HepG2 (cell line): Measurements from ENCODE around the gene AFF2. TPM values are rescaled to one million over a fixed set of nuclear protein-coding genes. Genes with fewer than 3 reads are reported as not detected.

Experiments
- ATAC-seq: fragments of 200-7000 bp; cut with Tn5 transposase; 3 replicates; pipeline ENCODE4 v1.9.1; 2020; ENCODE audit warnings: mild to moderate bottlenecking, moderate library complexity
- BruUV-seq: library from RNA; stranded (reverse); fragments of 400-500 nt; replicated peaks from 2 replicates; lab custom pipeline; 2021; lab: Mats Ljungman, UMichigan
- CTCF ChIA-PET: fragments of 300-600 bp; formaldehyde crosslinking; extraction: SDS; loops from one replicate; lab custom pipeline; 2021; ENCODE audit warnings: low total read pairs, inconsistent platforms, low intra/inter-chr PET ratio; lab: Yijun Ruan, JAX
- POLR2A ChIA-PET: fragments of 350-600 bp; sonication (Branson Sonifier 250); formaldehyde crosslinking; loops from one replicate; lab custom pipeline; 2020; ENCODE audit warnings: antibody characterized with exemption, inconsistent platforms; lab: Yijun Ruan, JAX
- DNase-seq: peaks from one replicate; pipeline ENCODE4 v3.0.0-alpha.2; 2015; ENCODE audit warnings: low spot score
- FAIRE-seq: peaks from 3 replicates; lab custom pipeline; 2011; peaks lifted over from hg19 to GRCh38; lab: Jason Lieb, UNC
- H2AFZ ChIP-seq: one replicate; pipeline ENCODE4 v1.6.1; 2011; ENCODE audit warnings: low read length, inconsistent platforms
- H3K27ac ChIP-seq: fragments of 300-600 bp; 3 replicates; pipeline ENCODE4 v1.8.0; 2011; ENCODE audit warnings: mixed run types, mild to moderate bottlenecking, mixed read lengths, low read length, inconsistent platforms; ENCODE audit not compliant: insufficient read depth; ENCODE audit errors: extremely low read length
- H3K27me3 ChIP-seq, 2 experiments: fragments of 200-600 bp in 1 of 2; 2 replicates in 1 of 2; 3 replicates in 1 of 2; pipeline versions ENCODE4 v1.6.0 to v1.8.0; 2011; ENCODE audit warnings: low read length in 2 of 2, mild to moderate bottlenecking in 2 of 2, moderate library complexity in 2 of 2, inconsistent platforms in 1 of 2; ENCODE audit not compliant: insufficient read depth in 2 of 2, control insufficient read depth in 1 of 2
- H3K36me3 ChIP-seq, 2 experiments: fragments of 200-600 bp in 1 of 2; replicated peaks in 1 of 2; 2 replicates in 1 of 2; 3 replicates in 1 of 2; pipeline versions ENCODE4 v1.5.1 to v1.8.0; 2011; ENCODE audit warnings: low read length in 2 of 2, inconsistent platforms in 1 of 2; ENCODE audit not compliant: insufficient read depth in 2 of 2, control insufficient read depth in 1 of 2
- H3K4me1 ChIP-seq: 2 replicates; pipeline ENCODE4 v1.5.1; 2012; ENCODE audit warnings: low read length, inconsistent platforms; ENCODE audit not compliant: insufficient read depth
- H3K4me2 ChIP-seq: 2 replicates; pipeline ENCODE4 v1.6.0; 2011; ENCODE audit warnings: low read depth, low read length, inconsistent platforms
- H3K4me3 ChIP-seq, 3 experiments: fragments of 200-600 bp in 1 of 3; sonication (generic), shearing (Covaris generic) in 1 of 3; replicated peaks in 1 of 3; 2 replicates each; pipeline ENCODE4 v1.5.1; 2011 to 2016; ENCODE audit warnings: low read length in 3 of 3, inconsistent platforms in 2 of 3, low read depth in 2 of 3, mild to moderate bottlenecking in 2 of 3, control low read depth in 1 of 3, mixed read lengths in 1 of 3; ENCODE audit not compliant: insufficient read depth in 1 of 3
- H3K79me2 ChIP-seq: one replicate; pipeline ENCODE4 v1.6.1; 2011; ENCODE audit warnings: low read length, inconsistent platforms; ENCODE audit not compliant: insufficient read depth
- H3K9ac ChIP-seq: 2 replicates; pipeline ENCODE4 v1.6.0; 2011; ENCODE audit warnings: mild to moderate bottlenecking, low read depth, low read length, inconsistent platforms; ENCODE audit not compliant: insufficient read depth
- H3K9me3 ChIP-seq: 2 replicates; pipeline ENCODE4 v1.5.1; 2012; ENCODE audit warnings: mild to moderate bottlenecking, low read length
- H4K20me1 ChIP-seq: 2 replicates; pipeline ENCODE4 v1.6.0; 2011; ENCODE audit warnings: inconsistent platforms, mild to moderate bottlenecking, low read length, moderate library complexity; ENCODE audit not compliant: insufficient read depth
- AKAP8 ChIP-seq: sonication (generic); formaldehyde crosslinking; IDR thresholded peaks from 2 replicates; pipeline ENCODE4 v1.5.1; 2020; ENCODE audit warnings: mild to moderate bottlenecking, missing genetic modification reagents
- EEA1 ChIP-seq: sonication (generic); formaldehyde crosslinking; IDR thresholded peaks from 2 replicates; pipeline ENCODE4 v1.5.1; 2020; ENCODE audit warnings: mild to moderate bottlenecking, missing genetic modification reagents, borderline replicate concordance
- ERF ChIP-seq: IDR thresholded peaks from 2 replicates; pipeline ENCODE4 v1.6.1; 2018; ENCODE audit warnings: missing biosample characterization, missing genetic modification reagents
- HMGA1 ChIP-seq: sonication (generic); formaldehyde crosslinking; conservative IDR thresholded peaks from 2 replicates; pipeline ENCODE4 v1.4.0; 2020; ENCODE audit warnings: missing genetic modification reagents
- RAD51 ChIP-seq: fragments of 450-650 bp; IDR thresholded peaks from 2 replicates; pipeline ENCODE4 v1.6.1; 2016; ENCODE audit warnings: borderline replicate concordance
- RERE ChIP-seq: IDR thresholded peaks from 2 replicates; pipeline ENCODE4 v1.6.1; 2016; ENCODE audit warnings: low read depth, missing genetic modification reagents, missing compliant biosample characterization
- ZBED4 ChIP-seq: sonication (generic); formaldehyde crosslinking; IDR thresholded peaks from 2 replicates; pipeline ENCODE4 v1.4.0; 2020; ENCODE audit warnings: missing genetic modification reagents, borderline replicate concordance
- ZFP41 ChIP-seq: sonication (generic); formaldehyde crosslinking; IDR thresholded peaks from 2 replicates; pipeline ENCODE4 v1.4.0; 2020; ENCODE audit warnings: mild to moderate bottlenecking, missing genetic modification reagents, borderline replicate concordance
- ZNF124 ChIP-seq: sonication (generic); formaldehyde crosslinking; IDR thresholded peaks from 2 replicates; pipeline ENCODE4 v1.4.0; 2020; ENCODE audit warnings: missing genetic modification reagents
- ZNF350 ChIP-seq: sonication (generic); formaldehyde crosslinking; IDR thresholded peaks from 2 replicates; pipeline ENCODE4 v1.4.0; 2020; ENCODE audit warnings: mild to moderate bottlenecking, low read depth, missing genetic modification reagents, borderline replicate concordance
- ZNF460 ChIP-seq: sonication (generic); formaldehyde crosslinking; IDR thresholded peaks from 2 replicates; pipeline ENCODE4 v1.5.1; 2020; ENCODE audit warnings: missing genetic modification reagents, mild to moderate bottlenecking, borderline replicate concordance
- ZNF737 ChIP-seq: sonication (generic); formaldehyde crosslinking; IDR thresholded peaks from 2 replicates; pipeline ENCODE4 v1.5.0; 2020; ENCODE audit warnings: missing genetic modification reagents, mild to moderate bottlenecking, borderline replicate concordance
- ZZZ3 ChIP-seq: sonication (generic); formaldehyde crosslinking; IDR thresholded peaks from 2 replicates; pipeline ENCODE4 v1.4.0; 2020; ENCODE audit warnings: missing genetic modification reagents, mild to moderate bottlenecking, borderline replicate concordance
- WGBS: methylation state at CpG from one replicate; pipeline ENCODE4 v1.1.6; 2017; ENCODE audit warnings: low lambda C conversion rate; 5-methylcytosine and 5-hydroxymethylcytosine counted together
- in situ Hi-C: cut with HindIII; loops from 2 replicates; pipeline ENCODE4 v1.10.0; 2017; ENCODE audit warnings: low pct_unique_long_range_greater_than_20kb; ENCODE audit not compliant: extremely low pct_ligation_motif_present
- intact Hi-C: fragments of 100-400 bp; cut with micrococcal nuclease; formaldehyde crosslinking; loops from one replicate; pipeline ENCODE4 v1.10.0; 2022; ENCODE audit not compliant: unreplicated experiment
- polyA plus RNA-seq, 8 experiments: library from polyadenylated mRNA; depleted of rRNA in 3 of 8; stranded (reverse) in 7 of 8; unstranded in 1 of 8; fragments of >200 nt; fragmentation: Illumina TruSeq in 4 of 8; extraction: Trizol in 4 of 8; gene quantifications; 2 replicates each; pipeline versions ENCODE4 v1.2.1 to v1.2.3, GENCODE V29; 2011 to 2016; ENCODE audit warnings: low read depth in 4 of 8, missing spikeins in 1 of 8, mixed read lengths in 1 of 8; ENCODE audit not compliant: insufficient read depth in 1 of 8
- total RNA-seq, 5 experiments: library from RNA; depleted of rRNA; stranded (reverse); fragments of >200 nt; fragmentation: Illumina TruSeq; extraction: Trizol; gene quantifications; 2 replicates each; pipeline ENCODE4 v1.2.3, GENCODE V29; 2016; ENCODE audit warnings: low read depth in 1 of 5
- TF ChIP-seq, protein P1 (sequence below): IDR thresholded peaks from 2 replicates; pipeline ENCODE4 v1.6.1; 2016; ENCODE audit warnings: low read depth, control low read depth

AFF2 gene
- total and polyA plus RNA-seq, 2 of the 13 experiments (the other 11 are each of a cell fraction or from before 2014, with no cell fraction given), result not detected

GRCh38 chrX:149040873-149041535 is 540.6 kb downstream of the AFF2 start:
- DNase-seq (no peak), ATAC-seq (no peak), FAIRE-seq (no peak)
- in situ Hi-C loops, result no loop called here
- H3K4me1 ChIP-seq, result no peaks in the 10 kb centered on the region
- no peaks in the 10 kb centered on the region for H3K36me3 ChIP-seq
- 1% methylated on average over 5 of the region's 5 CpGs for WGBS
- BruUV-seq, result no TSS peak
- ChIA-PET CTCF (no interaction called here), POLR2A (no interaction called here)
- no peak overlapping the region for H3K9ac ChIP-seq
- no peak overlapping the region for H3K4me2 ChIP-seq
- intact Hi-C loops, result no loop called here
- H3K27me3 ChIP-seq, result no peaks in the 10 kb centered on the region
- H3K4me3 ChIP-seq, result no peak overlapping the region
- no peak overlapping the region for H3K27ac ChIP-seq
- no peaks in the 10 kb centered on the region for H3K79me2 ChIP-seq
- H4K20me1 ChIP-seq, result no peaks in the 10 kb centered on the region
- H2AFZ ChIP-seq, result no peak overlapping the region
- H3K9me3 ChIP-seq, result no peaks in the 10 kb centered on the region
- TF ChIP-seq HMGA1 (CRISPR knock-in tag) (no peak), ZNF350 (CRISPR knock-in tag) (no peak), ZBED4 (CRISPR knock-in tag) (no peak), ZNF460 (CRISPR knock-in tag) (no peak), ERF (CRISPR knock-in tag) (no peak), AKAP8 (no peak), ZNF737 (CRISPR knock-in tag) (no peak), RAD51 (no peak), RERE (CRISPR knock-in tag) (no peak), ZFP41 (CRISPR knock-in tag) (no peak), ZZZ3 (CRISPR knock-in tag) (no peak), ZNF124 (CRISPR knock-in tag) (no peak), EEA1 (no peak)
- TF ChIP-seq, protein P1, sequence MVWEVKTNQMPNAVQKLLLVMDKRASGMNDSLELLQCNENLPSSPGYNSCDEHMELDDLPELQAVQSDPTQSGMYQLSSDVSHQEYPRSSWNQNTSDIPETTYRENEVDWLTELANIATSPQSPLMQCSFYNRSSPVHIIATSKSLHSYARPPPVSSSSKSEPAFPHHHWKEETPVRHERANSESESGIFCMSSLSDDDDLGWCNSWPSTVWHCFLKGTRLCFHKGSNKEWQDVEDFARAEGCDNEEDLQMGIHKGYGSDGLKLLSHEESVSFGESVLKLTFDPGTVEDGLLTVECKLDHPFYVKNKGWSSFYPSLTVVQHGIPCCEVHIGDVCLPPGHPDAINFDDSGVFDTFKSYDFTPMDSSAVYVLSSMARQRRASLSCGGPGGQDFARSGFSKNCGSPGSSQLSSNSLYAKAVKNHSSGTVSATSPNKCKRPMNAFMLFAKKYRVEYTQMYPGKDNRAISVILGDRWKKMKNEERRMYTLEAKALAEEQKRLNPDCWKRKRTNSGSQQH, result no peak
